ENCODE results near the gene NUDT9. TPM values are rescaled to one million over a fixed set of nuclear protein-coding genes. Genes with fewer than 3 reads are reported as not detected.
"Not testable (repeated sequence)": the region's sequence is repeated elsewhere in the genome, so short reads cannot be mapped to it uniquely, and the experiment has no call there.

Gene NUDT9
- total RNA-seq, 1 experiment from 2014 or later, result 25.4 TPM

GRCh38 chr4:87445964-87446363 lies 23.6 kb downstream of the NUDT9 start (continued):
- no peak for TF ChIP-seq PRDM15 (CRISPR knock-in tag; IDR thresholded peaks at IDR 0.05)
- no peak for TF ChIP-seq ZNF232 (CRISPR knock-in tag; IDR thresholded peaks at IDR 0.05)
- no peak for TF ChIP-seq NR3C1 (CRISPR knock-in tag; conservative IDR thresholded peaks at IDR 0.05; ENCODE audit: low read depth)
- no peak for TF ChIP-seq ATF3 (CRISPR knock-in tag; conservative IDR thresholded peaks at IDR 0.05)
- no peak for TF ChIP-seq ETV6 (CRISPR knock-in tag; IDR thresholded peaks at IDR 0.05)

GRCh38 chr4:87446375-87446774 lies 24.0 kb downstream of the NUDT9 start:
- POLR2A ChIA-PET; H3K4me1 Mint-ChIP-seq; H3K9me3 Mint-ChIP-seq; ATAC-seq; H3K27me3 Mint-ChIP-seq (ENCODE audit: low read depth); H3K27ac Mint-ChIP-seq; H3K4me3 Mint-ChIP-seq; CTCF ChIA-PET; DNase-seq (ENCODE audit: low spot score): not testable (repeated sequence)
- peaks cover 33% of the 10 kb centered on the region for H3K36me3 Mint-ChIP-seq

- no peak for ATAC-seq
- TF ChIP-seq TCF7 (CRISPR knock-in tag; IDR thresholded peaks at IDR 0.05; ENCODE audit: low read depth) (no peak), ZNF396 (CRISPR knock-in tag; IDR thresholded peaks at IDR 0.05; ENCODE audit: borderline replicate concordance) (no peak), CREM (CRISPR knock-in tag; IDR thresholded peaks at IDR 0.05) (no peak), PREB (CRISPR knock-in tag; IDR thresholded peaks at IDR 0.05; ENCODE audit: borderline replicate concordance) (no peak), JAZF1 (CRISPR knock-in tag; IDR thresholded peaks at IDR 0.05) (no peak), HMGA2 (CRISPR knock-in tag; IDR thresholded peaks at IDR 0.05) (no peak), ZNF512 (CRISPR knock-in tag; IDR thresholded peaks at IDR 0.05; ENCODE audit: borderline replicate concordance) (no peak), ZBTB21 (CRISPR knock-in tag; IDR thresholded peaks at IDR 0.05; ENCODE audit: borderline replicate concordance) (no peak), ZNF671 (CRISPR knock-in tag; IDR thresholded peaks at IDR 0.05) (no peak), GTF2I (CRISPR knock-in tag; conservative IDR thresholded peaks at IDR 0.05) (no peak)
- CTCF ChIA-PET, result no interaction called here
- POLR2A ChIA-PET, result no interaction called here
- Mint-ChIP-seq H3K4me3 (no peak overlapping the region), H3K4me1 (peaks cover 12% of the 10 kb centered on the region), H3K27ac (no peak overlapping the region), H3K36me3 (peaks cover 38% of the 10 kb centered on the region), H3K27me3 (ENCODE audit: low read depth) (no peaks in the 10 kb centered on the region), H3K9me3 (no peaks in the 10 kb centered on the region)
- no peak for DNase-seq (ENCODE audit: low spot score)
These were observed 29.2 kb downstream of the NUDT9 start for GRCh38 chr4:87451537-87451936.

- no peak for ATAC-seq
- H3K36me3 Mint-ChIP-seq, result peaks cover 28% of the 10 kb centered on the region
- H3K4me3 Mint-ChIP-seq, result no peak overlapping the region
- ChIA-PET POLR2A (no interaction called here), CTCF (no interaction called here)
- no peak for DNase-seq (ENCODE audit: low spot score)
- no peaks in the 10 kb centered on the region for H3K27me3 Mint-ChIP-seq (ENCODE audit: low read depth)
- no peak overlapping the region for H3K27ac Mint-ChIP-seq
- H3K9me3 Mint-ChIP-seq, result peaks cover 9% of the 10 kb centered on the region
- H3K4me1 Mint-ChIP-seq, result peaks cover 20% of the 10 kb centered on the region
- TF ChIP-seq AR (CRISPR knock-in tag; IDR thresholded peaks at IDR 0.05), result no peak
- no peak for TF ChIP-seq CREB1 (CRISPR knock-in tag; IDR thresholded peaks at IDR 0.05)
- no peak; the same call in 1 of the 2 replicates for TF ChIP-seq ZNF532 (CRISPR knock-in tag; IDR thresholded peaks at IDR 0.05; ENCODE audit: borderline replicate concordance)
These were observed 36.5 kb downstream of the NUDT9 start for GRCh38 chr4:87458913-87459312.

All from WTC11 (cell line).